ENCODE data around the gene PPP1R10. TPM values are rescaled to one million over a fixed set of nuclear protein-coding genes. Genes with fewer than 3 reads are reported as not detected.

Gene PPP1R10
- total and polyA plus RNA-seq, 2 of the 13 experiments (the other 11 are each of a cell fraction or from before 2014, with no cell fraction given), result 26.3 to 38.4 TPM

DNA sequence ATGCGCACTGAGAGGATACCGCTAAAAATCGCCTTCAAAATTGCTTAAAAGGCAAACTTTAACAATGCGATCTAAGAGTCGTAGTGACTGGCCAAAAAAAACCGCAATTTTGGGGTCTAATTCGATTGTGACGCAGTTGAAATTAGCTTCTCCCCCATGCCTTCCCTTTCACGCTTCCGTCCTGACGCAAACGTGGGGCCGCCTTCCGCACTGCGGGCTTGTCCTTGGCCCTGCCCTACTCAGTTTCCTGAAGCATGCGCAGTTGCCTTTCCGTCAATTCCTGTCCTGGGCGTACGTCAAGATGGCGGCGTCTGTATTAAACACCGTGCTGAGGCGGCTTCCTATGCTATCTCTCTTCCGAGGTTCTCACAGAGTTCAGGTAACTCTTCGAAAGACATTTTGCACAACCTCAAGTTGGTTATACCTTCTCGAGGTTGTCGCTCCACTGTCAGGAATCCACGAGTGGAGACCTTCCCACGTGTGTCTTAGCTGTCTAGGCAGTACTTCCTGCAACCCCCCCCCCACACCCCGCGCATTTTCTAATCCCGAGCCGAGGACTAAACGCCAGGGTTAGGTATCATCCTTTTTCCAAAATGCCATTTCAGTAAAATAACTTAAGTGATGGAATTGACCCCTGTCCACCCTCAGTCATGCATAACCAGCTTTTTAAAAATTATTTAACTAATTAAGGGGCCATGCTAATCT is 674 bp upstream of the PPP1R10 start, which contains the start of gene MRPS18B (continued):
- TF ChIP-seq, protein P1, sequence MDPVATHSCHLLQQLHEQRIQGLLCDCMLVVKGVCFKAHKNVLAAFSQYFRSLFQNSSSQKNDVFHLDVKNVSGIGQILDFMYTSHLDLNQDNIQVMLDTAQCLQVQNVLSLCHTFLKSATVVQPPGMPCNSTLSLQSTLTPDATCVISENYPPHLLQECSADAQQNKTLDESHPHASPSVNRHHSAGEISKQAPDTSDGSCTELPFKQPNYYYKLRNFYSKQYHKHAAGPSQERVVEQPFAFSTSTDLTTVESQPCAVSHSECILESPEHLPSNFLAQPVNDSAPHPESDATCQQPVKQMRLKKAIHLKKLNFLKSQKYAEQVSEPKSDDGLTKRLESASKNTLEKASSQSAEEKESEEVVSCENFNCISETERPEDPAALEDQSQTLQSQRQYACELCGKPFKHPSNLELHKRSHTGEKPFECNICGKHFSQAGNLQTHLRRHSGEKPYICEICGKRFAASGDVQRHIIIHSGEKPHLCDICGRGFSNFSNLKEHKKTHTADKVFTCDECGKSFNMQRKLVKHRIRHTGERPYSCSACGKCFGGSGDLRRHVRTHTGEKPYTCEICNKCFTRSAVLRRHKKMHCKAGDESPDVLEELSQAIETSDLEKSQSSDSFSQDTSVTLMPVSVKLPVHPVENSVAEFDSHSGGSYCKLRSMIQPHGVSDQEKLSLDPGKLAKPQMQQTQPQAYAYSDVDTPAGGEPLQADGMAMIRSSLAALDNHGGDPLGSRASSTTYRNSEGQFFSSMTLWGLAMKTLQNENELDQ (CRISPR knock-in tag; IDR thresholded peaks at IDR 0.05; ENCODE audit: borderline replicate concordance), result no peak
- TF ChIP-seq, protein P2, sequence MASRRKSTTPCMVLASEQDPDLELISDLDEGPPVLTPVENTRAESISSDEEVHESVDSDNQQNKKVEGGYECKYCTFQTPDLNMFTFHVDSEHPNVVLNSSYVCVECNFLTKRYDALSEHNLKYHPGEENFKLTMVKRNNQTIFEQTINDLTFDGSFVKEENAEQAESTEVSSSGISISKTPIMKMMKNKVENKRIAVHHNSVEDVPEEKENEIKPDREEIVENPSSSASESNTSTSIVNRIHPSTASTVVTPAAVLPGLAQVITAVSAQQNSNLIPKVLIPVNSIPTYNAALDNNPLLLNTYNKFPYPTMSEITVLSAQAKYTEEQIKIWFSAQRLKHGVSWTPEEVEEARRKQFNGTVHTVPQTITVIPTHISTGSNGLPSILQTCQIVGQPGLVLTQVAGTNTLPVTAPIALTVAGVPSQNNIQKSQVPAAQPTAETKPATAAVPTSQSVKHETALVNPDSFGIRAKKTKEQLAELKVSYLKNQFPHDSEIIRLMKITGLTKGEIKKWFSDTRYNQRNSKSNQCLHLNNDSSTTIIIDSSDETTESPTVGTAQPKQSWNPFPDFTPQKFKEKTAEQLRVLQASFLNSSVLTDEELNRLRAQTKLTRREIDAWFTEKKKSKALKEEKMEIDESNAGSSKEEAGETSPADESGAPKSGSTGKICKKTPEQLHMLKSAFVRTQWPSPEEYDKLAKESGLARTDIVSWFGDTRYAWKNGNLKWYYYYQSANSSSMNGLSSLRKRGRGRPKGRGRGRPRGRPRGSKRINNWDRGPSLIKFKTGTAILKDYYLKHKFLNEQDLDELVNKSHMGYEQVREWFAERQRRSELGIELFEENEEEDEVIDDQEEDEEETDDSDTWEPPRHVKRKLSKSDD (CRISPR knock-in tag; IDR thresholded peaks at IDR 0.05; ENCODE audit: low read depth), result no peak
- TF ChIP-seq KAT2B (IDR thresholded peaks at IDR 0.05; ENCODE audit: borderline replicate concordance, low read depth, low read length) (no peak), ZNF333 (CRISPR knock-in tag; IDR thresholded peaks at IDR 0.05; ENCODE audit: borderline replicate concordance) (peak; percentile 90; the same call in 1 of the 2 replicates), MAFF (IDR thresholded peaks at IDR 0.05; ENCODE audit: low read depth, low read length) (peak; percentile 58), KMT2A (CRISPR knock-in tag; IDR thresholded peaks at IDR 0.05) (peak; percentile 64; the same call in 1 of the 2 replicates), CREB3 (CRISPR knock-in tag; IDR thresholded peaks at IDR 0.05) (no peak), CREB1 (IDR thresholded peaks at IDR 0.05) (peak; percentile 70), CREB1 (CRISPR knock-in tag; IDR thresholded peaks at IDR 0.05) (peak; percentile 86)
- TF ChIP-seq, protein P3, sequence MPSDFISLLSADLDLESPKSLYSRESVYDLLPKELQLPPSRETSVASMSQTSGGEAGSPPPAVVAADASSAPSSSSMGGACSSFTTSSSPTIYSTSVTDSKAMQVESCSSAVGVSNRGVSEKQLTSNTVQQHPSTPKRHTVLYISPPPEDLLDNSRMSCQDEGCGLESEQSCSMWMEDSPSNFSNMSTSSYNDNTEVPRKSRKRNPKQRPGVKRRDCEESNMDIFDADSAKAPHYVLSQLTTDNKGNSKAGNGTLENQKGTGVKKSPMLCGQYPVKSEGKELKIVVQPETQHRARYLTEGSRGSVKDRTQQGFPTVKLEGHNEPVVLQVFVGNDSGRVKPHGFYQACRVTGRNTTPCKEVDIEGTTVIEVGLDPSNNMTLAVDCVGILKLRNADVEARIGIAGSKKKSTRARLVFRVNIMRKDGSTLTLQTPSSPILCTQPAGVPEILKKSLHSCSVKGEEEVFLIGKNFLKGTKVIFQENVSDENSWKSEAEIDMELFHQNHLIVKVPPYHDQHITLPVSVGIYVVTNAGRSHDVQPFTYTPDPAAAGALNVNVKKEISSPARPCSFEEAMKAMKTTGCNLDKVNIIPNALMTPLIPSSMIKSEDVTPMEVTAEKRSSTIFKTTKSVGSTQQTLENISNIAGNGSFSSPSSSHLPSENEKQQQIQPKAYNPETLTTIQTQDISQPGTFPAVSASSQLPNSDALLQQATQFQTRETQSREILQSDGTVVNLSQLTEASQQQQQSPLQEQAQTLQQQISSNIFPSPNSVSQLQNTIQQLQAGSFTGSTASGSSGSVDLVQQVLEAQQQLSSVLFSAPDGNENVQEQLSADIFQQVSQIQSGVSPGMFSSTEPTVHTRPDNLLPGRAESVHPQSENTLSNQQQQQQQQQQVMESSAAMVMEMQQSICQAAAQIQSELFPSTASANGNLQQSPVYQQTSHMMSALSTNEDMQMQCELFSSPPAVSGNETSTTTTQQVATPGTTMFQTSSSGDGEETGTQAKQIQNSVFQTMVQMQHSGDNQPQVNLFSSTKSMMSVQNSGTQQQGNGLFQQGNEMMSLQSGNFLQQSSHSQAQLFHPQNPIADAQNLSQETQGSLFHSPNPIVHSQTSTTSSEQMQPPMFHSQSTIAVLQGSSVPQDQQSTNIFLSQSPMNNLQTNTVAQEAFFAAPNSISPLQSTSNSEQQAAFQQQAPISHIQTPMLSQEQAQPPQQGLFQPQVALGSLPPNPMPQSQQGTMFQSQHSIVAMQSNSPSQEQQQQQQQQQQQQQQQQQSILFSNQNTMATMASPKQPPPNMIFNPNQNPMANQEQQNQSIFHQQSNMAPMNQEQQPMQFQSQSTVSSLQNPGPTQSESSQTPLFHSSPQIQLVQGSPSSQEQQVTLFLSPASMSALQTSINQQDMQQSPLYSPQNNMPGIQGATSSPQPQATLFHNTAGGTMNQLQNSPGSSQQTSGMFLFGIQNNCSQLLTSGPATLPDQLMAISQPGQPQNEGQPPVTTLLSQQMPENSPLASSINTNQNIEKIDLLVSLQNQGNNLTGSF (CRISPR knock-in tag; IDR thresholded peaks at IDR 0.05), result 0 out of 2 replicates have a peak, but pooled peaks have one; percentile 44
- TF ChIP-seq, protein P4, sequence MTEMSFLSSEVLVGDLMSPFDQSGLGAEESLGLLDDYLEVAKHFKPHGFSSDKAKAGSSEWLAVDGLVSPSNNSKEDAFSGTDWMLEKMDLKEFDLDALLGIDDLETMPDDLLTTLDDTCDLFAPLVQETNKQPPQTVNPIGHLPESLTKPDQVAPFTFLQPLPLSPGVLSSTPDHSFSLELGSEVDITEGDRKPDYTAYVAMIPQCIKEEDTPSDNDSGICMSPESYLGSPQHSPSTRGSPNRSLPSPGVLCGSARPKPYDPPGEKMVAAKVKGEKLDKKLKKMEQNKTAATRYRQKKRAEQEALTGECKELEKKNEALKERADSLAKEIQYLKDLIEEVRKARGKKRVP (CRISPR knock-in tag; IDR thresholded peaks at IDR 0.05), result peak in 1 of 2 experiments; percentile 81; a peak in 1 of 4 replicates
